Mammary epithelial cell (primary cell): Measurements from ENCODE around the gene CLDND2.

Experiments
- CTCF ChIP-seq, 2 donors: IDR thresholded peaks in 1 of 2; conservative IDR thresholded peaks in 1 of 2; 2 replicates each; pipeline ENCODE4 v1.5.1; 2011 to 2012; ENCODE audit warnings: inconsistent platforms in 2 of 2, low read length in 2 of 2, mild to moderate bottlenecking in 2 of 2, control low read depth in 1 of 2, low read depth in 1 of 2; ENCODE audit not compliant: insufficient read depth in 1 of 2; ENCODE audit errors: extremely low read depth in 1 of 2
- EZH2 ChIP-seq: IDR thresholded peaks from 2 replicates; pipeline ENCODE4 v1.6.1; 2012; ENCODE audit warnings: low read length, inconsistent platforms, borderline replicate concordance

GRCh38 chr19:51415187-51415586, 46.4 kb upstream of the CLDND2 start:
- TF ChIP-seq CTCF (conservative IDR thresholded peaks at IDR 0.05 in 1 of 2, IDR thresholded peaks at IDR 0.05 in 1 of 2; ENCODE audit: extremely low read depth in 1 of 2, insufficient read depth in 1 of 2, low read depth in 1 of 2, low read length in 2 of 2) (no peak), EZH2 (no peak)
